SK-N-SH (cell line): ENCODE results near the gene PODXL.

Source experiments
- CTCF ChIP-seq: fragments of 200-600 bp; sonication (generic); IDR thresholded peaks from 2 replicates; pipeline ENCODE4 v1.6.1; 2017; ENCODE audit warnings: antibody characterized with exemption, mild to moderate bottlenecking, moderate library complexity
- EP300 ChIP-seq, 2 experiments: IDR thresholded peaks; 2 replicates each; pipeline versions ENCODE4 v1.4.0 to v1.6.1; 2012; ENCODE audit warnings: borderline replicate concordance in 1 of 2, low read depth in 1 of 2, low read length in 1 of 2
- FOSL2 ChIP-seq: IDR thresholded peaks from 2 replicates; pipeline ENCODE4 v1.4.0; 2012; ENCODE audit warnings: low read depth, mild to moderate bottlenecking, moderate library complexity, borderline replicate concordance
- JUND ChIP-seq: IDR thresholded peaks from 2 replicates; pipeline ENCODE4 v1.4.0; 2012
- POLR2AphosphoS5 ChIP-seq: IDR thresholded peaks from 2 replicates; pipeline ENCODE4 v1.6.1; 2012; ENCODE audit warnings: low read depth, low read length
- REST ChIP-seq: IDR thresholded peaks from 2 replicates; pipeline ENCODE4 v1.6.1; 2012; ENCODE audit warnings: mild to moderate bottlenecking, low read depth, low read length, moderate library complexity
- SMC3 ChIP-seq: IDR thresholded peaks from 2 replicates; pipeline ENCODE4 v1.6.1; 2012; ENCODE audit warnings: low read depth, low read length, improper control_type of control experiment

GRCh38 chr7:131533151-131533559 lies 23.3 kb downstream of the PODXL start:
- TF ChIP-seq JUND = no peak
- no peak for TF ChIP-seq POLR2AphosphoS5
- no peak for TF ChIP-seq REST
- no peak for TF ChIP-seq SMC3
- TF ChIP-seq CTCF = no peak
- TF ChIP-seq EP300 (IDR thresholded peaks at IDR 0.05; ENCODE audit: borderline replicate concordance in 1 of 2, low read depth in 1 of 2, low read length in 1 of 2) = no peak
- TF ChIP-seq FOSL2 = no peak
